ENCODE results near the gene WDR27.

The WDR27 gene

GRCh38 chr6:169566961-169567750 lies 134.7 kb downstream of the WDR27 start:
- DNase-seq = no peak

GRCh38 chr6:169566319-169566718 lies 135.5 kb downstream of the WDR27 start:
- DNase-seq = no peak

- no peak for DNase-seq
Observed at GRCh38 chr6:169564453-169565240, 137.2 kb downstream of the WDR27 start.

- DNase-seq = no peak
Observed at GRCh38 chr6:169561665-169562064, 140.2 kb downstream of the WDR27 start.

- DNase-seq = no peak
Observed at GRCh38 chr6:169559592-169559991, 142.2 kb downstream of the WDR27 start.

- DNase-seq = peak in 1 of 58 donors; percentile 11
Observed at GRCh38 chr6:169558774-169559441, 142.9 kb downstream of the WDR27 start.

DNA sequence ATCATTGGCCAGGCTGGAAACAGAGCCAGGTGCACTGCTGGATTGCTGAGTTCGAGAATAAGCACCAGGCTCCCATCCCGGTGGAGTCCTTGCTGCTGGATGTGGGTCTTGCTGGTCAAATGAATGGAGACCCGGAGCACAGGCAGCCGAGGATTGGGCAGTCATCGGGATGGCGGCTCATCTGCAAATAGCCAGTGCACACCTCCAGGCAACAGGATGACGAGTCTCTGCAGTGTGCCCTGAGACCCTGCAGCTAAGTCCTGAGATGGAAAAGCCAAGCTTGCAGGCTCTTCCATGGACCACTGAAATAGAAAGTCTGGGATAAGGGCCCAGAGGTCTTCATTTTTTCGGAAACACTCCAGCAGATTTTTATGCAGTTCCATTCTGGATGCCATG lies 143.5 kb downstream of the WDR27 start:
- DNase-seq = no peak

DNA sequence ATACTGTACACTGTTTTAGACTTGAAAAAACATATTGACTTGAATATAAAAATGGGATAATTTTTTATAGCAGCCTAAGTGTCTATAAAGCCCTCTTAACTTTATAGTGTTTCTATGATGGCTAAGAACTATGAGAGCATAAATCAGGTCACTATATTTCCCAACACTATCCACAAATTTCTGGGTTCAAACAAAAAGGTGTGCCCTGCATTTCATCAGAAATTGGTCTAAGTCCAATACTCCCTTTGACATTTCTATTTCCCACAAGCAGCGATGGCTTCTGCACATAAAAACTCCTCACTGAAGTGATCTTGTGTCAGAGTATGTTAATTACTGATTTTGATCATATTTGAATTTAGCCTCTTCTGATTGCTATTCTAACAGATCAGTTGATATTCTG lies 143.9 kb downstream of the WDR27 start:
- no peak for DNase-seq

DNA sequence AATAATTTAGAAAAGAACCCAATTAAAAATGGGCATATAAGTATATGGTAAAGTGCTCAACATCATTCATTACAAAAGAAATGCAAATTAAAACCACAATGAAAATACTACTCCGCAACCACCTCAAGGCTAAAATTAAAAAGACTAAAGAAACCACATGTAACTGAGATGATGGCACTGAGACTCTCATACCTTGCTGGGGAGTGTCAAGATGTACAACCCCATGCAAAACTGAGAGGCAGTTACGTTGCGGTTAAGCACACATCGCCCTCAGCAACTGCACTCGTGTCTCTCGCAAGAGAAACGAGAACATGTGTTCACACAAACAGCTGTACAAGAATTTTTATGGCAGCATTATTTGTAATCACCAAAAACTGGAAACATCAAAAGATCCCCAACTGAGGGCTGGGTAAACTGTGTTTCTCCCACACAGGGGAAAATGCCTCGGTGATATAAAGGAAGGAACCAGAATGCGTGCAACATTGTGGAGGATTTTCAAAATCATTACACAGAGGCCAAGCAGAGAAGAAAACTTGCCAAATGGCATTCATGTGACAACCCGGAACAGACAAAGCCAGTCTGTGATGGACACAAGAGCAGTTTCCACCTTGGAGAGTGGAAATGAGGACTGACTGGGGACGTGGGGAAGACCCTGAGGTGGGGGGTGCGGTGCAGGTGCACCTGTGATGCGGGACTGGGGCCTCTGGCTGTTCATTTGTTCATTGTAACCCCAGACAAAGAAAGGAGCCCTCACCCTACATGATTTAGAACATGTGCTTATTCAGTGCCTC lies 144.9 kb downstream of the WDR27 start:
- DNase-seq = peak in 1 of 58 donors; percentile 1

- no peak for DNase-seq
Observed at GRCh38 chr6:169555971-169556617, 145.7 kb downstream of the WDR27 start.

DNA sequence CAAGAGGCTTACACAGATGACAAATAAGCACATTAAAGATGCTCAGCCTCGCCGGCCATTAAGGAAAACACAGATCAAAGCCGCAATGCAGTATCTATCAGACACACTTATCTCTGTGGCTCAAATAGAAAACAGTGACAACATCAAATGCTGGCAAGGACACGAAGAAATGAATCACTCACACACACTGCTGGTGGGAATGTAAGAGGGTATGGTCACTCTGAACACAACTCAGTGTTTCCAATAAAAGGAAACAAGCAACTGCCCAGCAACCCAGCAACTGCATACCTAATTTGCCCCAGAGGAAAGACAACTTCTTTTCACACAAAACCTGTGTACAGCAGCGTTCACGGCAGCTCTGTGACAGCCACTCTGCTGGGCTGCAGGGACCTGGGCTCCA lies 155.8 kb downstream of the WDR27 start:
- no peak for DNase-seq

- DNase-seq = no peak
Observed at GRCh38 chr6:169543704-169544103, 158.1 kb downstream of the WDR27 start.

- DNase-seq = no peak
Observed at GRCh38 chr6:169542491-169542890, 159.3 kb downstream of the WDR27 start.

DNA sequence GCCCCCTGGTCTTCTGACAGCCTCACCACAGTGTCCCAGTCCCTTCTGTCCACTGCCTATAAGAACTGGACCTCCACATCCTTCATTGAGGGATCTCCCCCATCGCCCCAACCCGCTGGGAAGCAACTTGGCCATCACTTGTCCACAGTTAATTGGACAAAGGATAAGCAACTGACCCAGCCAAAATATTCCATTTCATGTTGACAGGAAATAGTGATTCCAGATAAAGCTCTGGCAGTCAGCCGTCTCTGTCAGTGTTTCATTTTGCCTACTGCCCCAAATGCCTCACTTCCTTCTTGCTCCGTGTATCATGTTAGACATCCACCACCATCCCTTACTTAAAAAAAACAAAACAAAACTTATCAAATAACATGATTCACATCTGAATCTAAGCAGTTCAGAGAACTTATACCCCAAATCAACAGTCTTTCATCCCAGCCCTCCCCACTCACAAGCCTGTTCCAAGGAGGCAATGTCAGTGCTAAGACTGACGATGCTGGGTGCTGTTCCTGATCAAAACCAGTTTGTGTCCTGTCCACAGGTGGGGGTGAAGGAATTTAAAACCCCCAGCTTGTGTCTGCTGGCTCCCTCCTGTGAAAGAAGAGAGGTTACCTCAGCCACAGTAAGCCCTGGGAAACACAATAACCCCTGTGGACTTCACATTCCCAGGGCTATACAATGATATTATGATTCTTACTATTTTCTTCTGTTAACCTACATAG lies 162.5 kb downstream of the WDR27 start:
- no peak for DNase-seq

DNA sequence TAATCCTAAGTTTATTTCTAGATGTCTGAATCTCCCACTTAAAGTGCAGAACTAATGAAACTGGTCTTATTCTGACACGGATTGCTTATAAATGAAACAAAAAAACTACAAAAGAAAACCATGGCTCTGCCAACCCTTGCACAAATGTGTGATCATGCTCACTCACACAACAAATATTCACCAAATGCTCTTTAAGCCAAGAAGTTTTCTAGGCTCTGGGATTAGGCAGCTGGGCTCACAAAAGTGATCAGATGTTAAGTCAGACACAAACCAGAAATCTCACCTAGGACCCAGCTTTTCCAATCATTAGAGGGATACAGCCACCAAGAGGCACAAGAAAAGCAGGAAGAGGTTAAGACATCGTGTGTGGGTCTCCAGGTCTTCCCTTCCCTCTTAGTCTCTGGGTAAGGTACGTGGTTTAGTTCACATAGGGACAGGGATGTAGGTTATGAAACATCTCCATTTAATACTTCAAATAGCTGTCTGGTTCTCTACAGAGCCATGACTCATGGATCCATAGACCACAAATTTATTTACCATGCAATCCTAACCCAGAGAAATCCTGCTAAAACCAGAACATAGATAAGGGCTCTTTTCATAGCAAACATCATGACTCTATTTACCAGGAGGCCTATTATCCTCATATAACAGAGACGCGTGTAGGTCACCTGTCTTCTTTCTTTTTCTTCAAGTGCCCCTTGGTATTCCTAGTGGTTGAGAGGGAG lies 165.2 kb downstream of the WDR27 start:
- no peak for DNase-seq

- DNase-seq = no peak
Observed at GRCh38 chr6:169534039-169534421, 167.8 kb downstream of the WDR27 start.

DNA sequence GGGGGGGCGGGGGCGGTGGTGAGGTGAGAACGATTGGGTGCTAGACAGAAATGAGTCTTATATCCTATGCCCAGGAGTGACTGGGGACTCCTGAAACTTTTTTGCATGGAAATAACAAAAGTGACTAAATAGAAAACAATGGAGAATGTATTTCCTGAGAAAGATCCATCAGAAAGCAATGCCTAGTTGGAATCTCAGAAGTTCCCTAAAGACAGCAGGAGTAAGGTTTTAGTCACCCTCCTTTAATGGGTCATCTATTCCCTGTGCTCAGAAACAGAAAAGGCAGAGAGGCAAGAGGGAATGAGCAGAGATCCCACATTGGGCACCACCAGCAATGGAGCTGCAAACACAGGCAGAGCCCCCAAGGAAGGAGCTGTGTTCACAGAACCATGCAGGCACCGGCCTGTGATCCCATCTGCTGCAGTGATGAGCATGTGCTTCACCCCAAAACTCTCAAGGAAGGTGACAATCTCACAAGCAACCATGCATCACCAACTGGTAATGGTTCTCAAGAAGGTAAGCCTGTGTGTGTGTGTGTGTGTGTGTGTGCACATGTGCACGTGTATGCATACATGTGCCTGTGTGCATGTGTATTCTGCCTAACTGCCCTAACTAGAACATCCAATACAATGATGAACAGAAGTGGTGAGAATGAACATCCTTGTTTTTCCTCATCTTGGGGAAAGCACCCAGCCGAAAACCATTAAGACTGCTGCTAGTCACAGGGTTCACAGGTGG lies 168.4 kb downstream of the WDR27 start:
- no peak for DNase-seq

DNA sequence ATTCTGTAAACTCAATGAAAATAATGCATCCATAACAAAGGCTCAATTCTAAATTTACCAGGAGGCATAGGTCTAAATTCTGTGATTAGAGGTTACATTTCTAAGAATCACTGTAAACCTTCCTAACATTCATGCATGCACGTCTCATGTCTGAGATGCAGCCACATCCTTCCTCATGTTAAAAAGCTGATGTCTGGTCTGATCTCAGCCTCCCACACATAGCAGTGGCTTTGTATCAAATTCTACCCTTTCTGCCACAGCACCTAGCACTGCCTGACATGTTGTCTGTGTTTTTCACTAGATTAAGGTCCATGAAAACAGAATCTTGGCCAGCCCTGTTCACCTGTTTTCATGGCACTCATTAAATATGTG lies 171.1 kb downstream of the WDR27 start:
- no peak for DNase-seq

All from anterior cingulate cortex (tissue), 58 donors.